Uterus (tissue), 2 donors: Measurements from ENCODE around the gene ASTN1.

Experiments used
- CTCF ChIP-seq, 4 experiments: fragments of 200-600 bp in 2 of 4; fragments of 450-650 bp in 2 of 4; sonication (generic) in 2 of 4; IDR thresholded peaks; one replicate each; pipeline ENCODE4 v1.5.1; 2016 to 2019; ENCODE audit warnings: antibody characterized with exemption in 4 of 4, mild to moderate bottlenecking in 2 of 4, moderate library complexity in 1 of 4
- POLR2A ChIP-seq, 2 donors: fragments of 450-650 bp; IDR thresholded peaks; one replicate each; pipeline ENCODE4 v1.6.1; 2016; ENCODE audit warnings: antibody characterized with exemption in 2 of 2, mild to moderate bottlenecking in 1 of 2, moderate library complexity in 1 of 2

GRCh38 chr1:177142010-177142409 is 22.5 kb downstream of the ASTN1 start:
- no peak for TF ChIP-seq CTCF (IDR thresholded peaks at IDR 0.05)
- TF ChIP-seq POLR2A (IDR thresholded peaks at IDR 0.05): no peak
